Duodenal mucosa (tissue), 2 donors: ENCODE results near the gene RNASEH1.

Experiments
- H3K27ac ChIP-seq: one replicate; pipeline ENCODE4 v1.7.0; 2013; ENCODE audit warnings: low read depth, low read length
- H3K27me3 ChIP-seq, 2 donors: one replicate each; pipeline ENCODE4 v1.7.0; 2013; ENCODE audit warnings: low read length in 2 of 2, control low read depth in 1 of 2; ENCODE audit not compliant: insufficient read depth in 2 of 2, control insufficient read depth in 1 of 2
- H3K36me3 ChIP-seq, 2 donors: one replicate each; pipeline ENCODE4 v1.7.0; 2013; ENCODE audit warnings: low read length in 2 of 2, control low read depth in 1 of 2; ENCODE audit not compliant: insufficient read depth in 2 of 2, control insufficient read depth in 1 of 2
- H3K4me1 ChIP-seq, 2 donors: one replicate each; pipeline ENCODE4 v1.7.0; 2013; ENCODE audit warnings: low read length in 2 of 2, control low read depth in 1 of 2; ENCODE audit not compliant: insufficient read depth in 2 of 2, control insufficient read depth in 1 of 2
- H3K4me3 ChIP-seq, 2 donors: one replicate each; pipeline ENCODE4 v1.7.0; 2013; ENCODE audit warnings: low read length in 2 of 2, low read depth in 1 of 2
- H3K9ac ChIP-seq, 2 donors: one replicate each; pipeline ENCODE4 v1.7.0; 2013; ENCODE audit warnings: low read length in 2 of 2, low read depth in 1 of 2
- H3K9me3 ChIP-seq, 2 donors: one replicate each; pipeline ENCODE4 v1.7.0; 2013; ENCODE audit warnings: low read length in 2 of 2, control low read depth in 1 of 2; ENCODE audit not compliant: control insufficient read depth in 1 of 2

RNASEH1 gene

DNA sequence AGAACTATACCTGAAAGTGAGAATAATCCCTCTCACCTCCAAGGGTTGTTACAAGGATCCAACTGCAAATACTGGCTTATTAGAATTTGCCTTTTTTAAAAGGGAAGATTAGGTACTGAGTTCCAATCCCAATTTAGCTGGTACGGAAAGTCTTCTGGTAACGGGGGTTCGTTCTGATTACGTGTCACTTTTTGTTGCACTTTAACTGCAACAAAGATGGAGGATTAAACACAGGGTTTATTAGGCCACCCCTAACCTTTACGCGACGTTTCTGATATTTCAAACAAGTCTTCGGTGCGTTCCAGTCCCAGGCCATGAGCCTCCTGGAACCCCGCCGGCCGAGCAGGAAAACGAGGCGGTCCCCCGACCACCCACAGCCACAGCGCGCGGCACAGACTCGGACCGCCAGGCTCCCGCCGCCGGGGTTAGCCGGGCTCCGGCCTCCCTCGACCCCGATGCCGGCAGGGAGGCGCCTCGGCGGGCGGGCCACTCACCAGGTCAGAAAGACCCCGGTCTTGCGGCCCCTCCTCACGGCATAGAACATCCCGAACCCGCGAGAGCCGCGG, 411 bp downstream of the RNASEH1 start:
- H3K27me3 ChIP-seq = no peaks in the 10 kb centered on the region
- peak overlapping the region; percentile 85 for H3K27ac ChIP-seq
- H3K4me3 ChIP-seq = peak overlapping the region; percentile 72 to 95
- H3K36me3 ChIP-seq = peaks cover 18 to 30% of the 10 kb centered on the region in 2 donors
- H3K4me1 ChIP-seq = peaks cover 5 to 17% of the 10 kb centered on the region in 2 donors
- peak overlapping the region; percentile 72 to 91 for H3K9ac ChIP-seq
- H3K9me3 ChIP-seq = no peaks in the 10 kb centered on the region

DNA sequence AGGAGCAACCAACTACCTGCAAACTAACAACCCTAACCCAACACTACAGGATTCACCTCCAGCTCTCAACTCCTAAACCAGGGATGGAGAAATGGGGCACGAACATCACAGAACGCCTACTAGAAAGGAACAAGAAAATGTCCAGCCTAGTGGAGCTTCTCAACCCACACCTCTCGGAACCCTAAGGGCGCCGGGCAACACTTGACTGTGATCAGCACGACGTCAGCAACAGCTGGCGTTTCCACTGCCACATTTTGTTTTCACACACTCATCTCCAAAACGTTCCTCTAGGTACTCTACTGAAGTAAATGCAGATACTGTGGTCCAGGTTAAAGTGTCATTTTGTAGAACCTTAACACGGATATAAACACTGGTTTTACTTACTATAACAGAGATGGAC, 4.2 kb downstream of the RNASEH1 start:
- H3K4me3 ChIP-seq = no peak overlapping the region
- H3K9ac ChIP-seq = no peak overlapping the region
- H3K27ac ChIP-seq = no peak overlapping the region
- peaks cover 28 to 60% of the 10 kb centered on the region in 2 donors for H3K36me3 ChIP-seq
- peaks cover 5 to 15% of the 10 kb centered on the region in 2 donors for H3K4me1 ChIP-seq
- no peaks in the 10 kb centered on the region for H3K9me3 ChIP-seq
- no peaks in the 10 kb centered on the region for H3K27me3 ChIP-seq

DNA sequence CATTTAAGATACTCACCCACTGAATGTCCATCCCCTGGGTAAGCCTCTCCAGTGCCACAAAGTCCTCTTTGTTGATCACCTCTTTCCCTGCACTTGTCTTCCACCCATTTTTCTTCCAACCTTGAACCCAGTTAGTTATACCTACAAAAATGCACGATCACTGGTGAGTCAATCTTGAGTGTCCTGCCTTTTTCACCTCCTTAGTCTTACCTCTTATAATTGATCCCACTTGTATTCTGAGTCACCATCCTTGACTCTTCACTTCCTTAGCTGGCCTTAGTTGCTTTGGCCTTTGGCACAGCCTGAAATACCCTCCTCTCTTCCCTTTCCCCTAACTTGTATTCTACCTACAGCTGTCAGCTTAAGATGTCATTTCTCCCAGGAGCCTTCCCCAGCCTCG, 10.2 kb downstream of the RNASEH1 start:
- Histone ChIP-seq H3K4me1 (no peaks in the 10 kb centered on the region), H3K27me3 (no peaks in the 10 kb centered on the region), H3K9me3 (no peaks in the 10 kb centered on the region), H3K9ac (no peak overlapping the region), H3K27ac (no peak overlapping the region), H3K4me3 (no peak overlapping the region), H3K36me3 (peaks cover 36 to 86% of the 10 kb centered on the region in 2 donors)

DNA sequence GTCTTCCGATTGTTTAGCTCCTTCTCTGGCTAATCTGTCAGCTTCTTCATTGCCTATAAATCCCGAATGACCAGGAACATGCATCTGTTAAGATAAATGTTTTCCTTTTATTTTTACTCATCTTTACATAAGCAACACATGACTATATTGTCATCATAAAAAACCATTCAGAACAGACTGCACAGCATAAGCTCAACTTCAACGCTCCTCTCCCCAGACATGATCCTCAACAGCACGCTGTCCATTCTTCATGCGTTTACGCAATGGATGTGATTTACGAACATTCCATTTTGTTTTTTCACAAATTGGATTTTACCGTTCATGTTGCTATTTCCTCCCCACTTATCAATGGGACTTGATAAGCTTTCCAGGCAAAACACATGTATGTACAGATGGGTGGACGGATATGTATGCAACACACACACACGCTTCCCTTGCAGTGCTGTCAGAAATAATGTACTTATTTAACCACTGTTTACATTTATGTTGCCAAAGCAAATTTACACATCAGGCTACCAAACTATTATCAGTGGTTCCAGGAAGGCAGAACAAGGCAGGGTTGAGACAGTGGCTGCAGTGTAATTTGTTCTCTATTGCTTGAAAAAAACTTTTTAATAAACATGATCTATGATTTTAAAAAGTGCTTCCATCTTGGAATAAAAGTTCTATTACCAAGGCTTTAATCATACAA, 12.2 kb downstream of the RNASEH1 start:
- H3K27ac ChIP-seq = no peak overlapping the region
- peaks cover 44 to 90% of the 10 kb centered on the region in 2 donors for H3K36me3 ChIP-seq
- H3K4me1 ChIP-seq = no peaks in the 10 kb centered on the region
- H3K4me3 ChIP-seq = no peak overlapping the region
- H3K27me3 ChIP-seq = no peaks in the 10 kb centered on the region
- H3K9ac ChIP-seq = no peak overlapping the region
- H3K9me3 ChIP-seq = no peaks in the 10 kb centered on the region

DNA sequence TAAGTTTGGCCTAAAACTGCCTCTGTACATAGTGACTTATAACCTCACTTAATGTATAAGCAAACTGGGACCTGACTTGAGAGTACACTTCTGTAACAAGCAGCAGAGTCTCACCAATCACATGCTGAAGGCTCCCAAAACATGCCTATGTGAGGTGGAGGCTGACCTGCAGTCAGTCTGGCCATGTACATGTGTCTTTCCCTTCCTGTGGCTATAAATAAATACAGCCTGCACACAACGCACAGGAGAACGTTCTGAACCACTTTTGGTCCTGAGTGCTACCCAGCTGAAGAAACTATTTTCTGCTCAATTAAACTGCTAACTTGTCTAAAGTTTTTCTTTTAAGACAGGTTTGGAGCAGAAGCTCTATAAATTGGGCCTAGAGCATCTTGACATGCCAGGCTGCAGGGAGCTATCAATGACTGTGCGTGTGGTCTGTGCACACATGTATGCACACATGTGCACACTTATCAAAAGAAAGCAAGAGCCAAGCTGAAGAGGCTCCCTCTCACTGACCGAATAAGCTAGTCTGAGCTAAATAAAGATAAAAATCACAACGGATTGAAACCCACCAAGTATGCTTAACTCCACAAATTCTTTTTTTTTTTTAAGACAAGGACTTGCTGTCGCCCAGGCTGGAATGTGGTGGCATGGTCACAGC, 15.0 kb downstream of the RNASEH1 start:
- Histone ChIP-seq H3K4me3 (no peak overlapping the region), H3K9me3 (no peaks in the 10 kb centered on the region), H3K9ac (no peak overlapping the region), H3K36me3 (peaks cover 37 to 77% of the 10 kb centered on the region in 2 donors), H3K27ac (no peak overlapping the region), H3K27me3 (no peaks in the 10 kb centered on the region), H3K4me1 (no peaks in the 10 kb centered on the region)

DNA sequence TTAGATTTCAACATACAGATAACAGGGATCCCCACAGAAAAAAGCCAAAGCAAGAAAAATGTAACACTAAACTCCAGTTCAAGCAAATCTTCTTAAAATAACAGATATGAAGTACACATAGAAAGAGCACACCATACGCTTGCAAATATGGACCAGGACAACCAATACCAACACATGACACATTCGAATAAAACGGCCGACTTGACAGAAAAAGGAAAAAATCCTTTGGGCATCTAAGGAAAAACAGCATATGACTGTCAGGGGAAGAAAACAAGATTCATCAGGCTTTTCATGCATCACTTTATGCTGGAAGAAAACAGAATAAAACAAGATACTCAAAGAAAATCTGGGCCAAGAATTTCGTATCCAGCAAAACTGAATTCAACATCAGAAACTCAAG, 16.0 kb downstream of the RNASEH1 start:
- no peaks in the 10 kb centered on the region for H3K9me3 ChIP-seq
- no peak overlapping the region for H3K4me3 ChIP-seq
- H3K27ac ChIP-seq = no peak overlapping the region
- H3K4me1 ChIP-seq = peaks cover 0 to under 1% of the 10 kb centered on the region in 2 donors
- peaks cover 32 to 67% of the 10 kb centered on the region in 2 donors for H3K36me3 ChIP-seq
- H3K9ac ChIP-seq = no peak overlapping the region
- H3K27me3 ChIP-seq = no peaks in the 10 kb centered on the region

DNA sequence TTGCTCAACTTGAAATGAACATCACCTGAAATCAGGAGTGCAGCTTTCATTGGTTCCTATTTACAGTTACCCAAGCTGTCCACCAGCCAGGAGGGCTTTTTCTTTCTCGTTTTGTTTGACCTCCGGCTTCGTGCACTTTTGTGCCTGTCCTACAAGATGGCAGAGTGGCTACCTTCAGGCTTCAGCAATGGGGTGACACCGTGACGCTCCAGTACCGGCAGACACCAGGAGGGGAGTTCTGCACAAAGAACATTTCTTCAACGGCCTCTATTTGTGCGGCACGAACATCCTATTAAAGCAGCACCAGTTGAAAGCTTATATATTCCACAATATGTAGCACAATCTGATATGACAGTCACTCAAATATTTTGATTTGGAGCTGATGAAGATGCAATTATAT, 18.3 kb downstream of the RNASEH1 start:
- Histone ChIP-seq H3K9me3 (no peaks in the 10 kb centered on the region), H3K27ac (no peak overlapping the region), H3K36me3 (peaks cover 24 to 45% of the 10 kb centered on the region in 2 donors)

DNA sequence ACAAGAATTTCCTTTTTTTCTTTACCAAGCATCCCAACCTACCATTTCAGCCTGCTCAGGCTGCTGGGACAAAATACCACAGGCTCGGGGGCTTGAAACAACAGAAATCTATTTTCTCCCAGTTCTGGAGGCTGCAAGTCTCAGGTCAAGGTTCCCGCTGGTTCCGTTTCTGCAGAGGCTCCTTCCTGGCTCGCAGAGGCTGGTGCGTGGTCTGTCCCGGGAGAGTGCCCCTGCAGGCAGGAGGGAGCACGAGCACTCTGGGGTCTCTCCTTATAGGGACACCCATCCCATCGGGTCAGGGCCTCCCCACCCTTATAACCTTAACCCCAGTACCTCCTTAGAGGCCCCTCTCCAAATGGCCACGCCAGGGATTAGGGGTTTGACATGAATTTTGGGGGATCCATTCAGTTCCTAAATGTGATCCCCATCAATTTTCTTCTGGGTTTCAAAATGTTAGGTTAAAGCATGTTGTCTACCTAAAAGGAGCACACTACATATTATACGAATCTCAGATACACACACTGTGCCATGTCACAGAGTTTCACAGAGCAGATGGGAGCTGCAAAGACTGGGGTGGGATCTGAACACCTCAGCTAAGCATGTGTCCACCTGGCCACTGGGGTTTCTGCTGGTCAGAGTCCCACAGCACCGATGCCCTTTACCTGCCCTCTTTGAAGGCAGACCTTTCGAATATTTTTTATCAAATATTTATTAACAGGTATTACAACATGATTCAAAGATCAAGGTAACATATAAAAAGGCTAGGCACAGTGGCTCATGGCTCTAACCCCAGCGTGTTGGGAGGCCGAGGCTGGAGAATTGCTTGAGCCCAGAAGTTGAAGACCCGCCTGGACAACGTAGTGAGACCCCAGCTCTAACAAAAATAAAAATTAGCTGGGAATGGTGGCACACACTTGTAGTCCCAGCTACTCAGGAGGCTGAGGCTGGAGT, 21.2 kb downstream of the RNASEH1 start:
- H3K9ac ChIP-seq = peak overlapping the region; percentile 51 to 77
- H3K36me3 ChIP-seq = peaks cover 7 to 20% of the 10 kb centered on the region in 2 donors
- no peaks in the 10 kb centered on the region for H3K9me3 ChIP-seq
- H3K4me3 ChIP-seq = peak overlapping the region; percentile 62 to 68
- peaks cover 17% of the 10 kb centered on the region in 2 donors for H3K4me1 ChIP-seq
- no peaks in the 10 kb centered on the region for H3K27me3 ChIP-seq
- peak overlapping the region; percentile 81 for H3K27ac ChIP-seq

More for the DNA sequence above, 18.3 kb downstream of the RNASEH1 start:
- Histone ChIP-seq H3K9ac (no peak overlapping the region), H3K4me1 (peaks cover 17% of the 10 kb centered on the region in 2 donors), H3K27me3 (no peaks in the 10 kb centered on the region), H3K4me3 (no peak overlapping the region)

DNA sequence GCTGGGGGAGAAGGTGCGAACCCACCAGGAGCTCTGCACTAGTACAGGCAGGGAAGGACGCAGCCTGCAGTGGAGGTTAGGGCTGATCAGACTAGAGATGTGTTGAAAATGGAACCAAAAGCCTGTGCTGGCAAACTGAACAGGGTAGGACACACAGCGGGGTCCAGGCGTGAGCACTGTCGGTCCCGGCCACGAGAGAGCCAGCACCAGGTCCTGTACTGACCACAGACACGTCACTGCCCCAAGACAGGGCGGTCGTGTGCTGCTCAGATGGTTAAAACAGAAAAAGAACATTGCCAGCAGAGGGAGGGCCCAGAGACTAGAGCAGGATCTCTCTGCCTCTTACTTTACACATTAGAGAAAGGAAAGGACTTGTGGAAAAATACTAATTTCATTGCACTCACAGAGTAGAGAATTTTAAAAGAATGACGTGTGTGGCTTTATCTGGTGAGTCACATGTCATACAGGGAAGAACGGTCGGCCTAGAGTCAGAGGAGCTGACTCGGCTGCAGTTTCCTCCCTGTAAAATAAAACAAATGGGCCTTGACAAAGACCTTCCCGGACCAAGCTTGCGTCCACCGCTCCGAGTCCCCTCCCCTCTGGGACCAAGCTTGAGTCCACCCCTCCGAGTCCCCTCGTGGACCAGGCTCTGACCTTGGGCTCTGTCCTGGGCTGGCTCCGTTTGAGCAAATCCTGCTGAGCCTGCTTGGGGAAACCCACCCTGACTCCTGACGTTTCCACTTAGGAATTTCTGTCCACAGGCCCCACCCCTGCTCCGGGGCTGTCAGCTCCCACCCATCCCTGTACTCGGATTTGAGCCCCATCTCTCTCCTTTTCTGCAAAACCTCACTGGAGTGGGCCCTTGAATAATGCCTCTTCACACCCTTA, 22.1 kb downstream of the RNASEH1 start:
- Histone ChIP-seq H3K4me3 (peak overlapping the region; percentile 62 to 68), H3K27ac (peak overlapping the region; percentile 81), H3K27me3 (no peaks in the 10 kb centered on the region), H3K36me3 (peaks cover 7 to 12% of the 10 kb centered on the region in 2 donors), H3K9ac (peak overlapping the region; percentile 69 to 77), H3K4me1 (peaks cover 17% of the 10 kb centered on the region in 2 donors), H3K9me3 (no peaks in the 10 kb centered on the region)
